ENCODE results near the gene OR1C1. TPM values are rescaled to one million over a fixed set of nuclear protein-coding genes. Genes with fewer than 3 reads are reported as not detected.
"Not testable (repeated sequence)": the region's sequence is repeated elsewhere in the genome, so short reads cannot be mapped to it uniquely, and the experiment has no call there.

Gene OR1C1, protein sequence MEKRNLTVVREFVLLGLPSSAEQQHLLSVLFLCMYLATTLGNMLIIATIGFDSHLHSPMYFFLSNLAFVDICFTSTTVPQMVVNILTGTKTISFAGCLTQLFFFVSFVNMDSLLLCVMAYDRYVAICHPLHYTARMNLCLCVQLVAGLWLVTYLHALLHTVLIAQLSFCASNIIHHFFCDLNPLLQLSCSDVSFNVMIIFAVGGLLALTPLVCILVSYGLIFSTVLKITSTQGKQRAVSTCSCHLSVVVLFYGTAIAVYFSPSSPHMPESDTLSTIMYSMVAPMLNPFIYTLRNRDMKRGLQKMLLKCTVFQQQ
- polyA plus RNA-seq (ENCODE audit: insufficient read length in 3 of 3) = under 1 TPM in 1 of 3 donors, not detected in 2; 0.12 TPM

DNA sequence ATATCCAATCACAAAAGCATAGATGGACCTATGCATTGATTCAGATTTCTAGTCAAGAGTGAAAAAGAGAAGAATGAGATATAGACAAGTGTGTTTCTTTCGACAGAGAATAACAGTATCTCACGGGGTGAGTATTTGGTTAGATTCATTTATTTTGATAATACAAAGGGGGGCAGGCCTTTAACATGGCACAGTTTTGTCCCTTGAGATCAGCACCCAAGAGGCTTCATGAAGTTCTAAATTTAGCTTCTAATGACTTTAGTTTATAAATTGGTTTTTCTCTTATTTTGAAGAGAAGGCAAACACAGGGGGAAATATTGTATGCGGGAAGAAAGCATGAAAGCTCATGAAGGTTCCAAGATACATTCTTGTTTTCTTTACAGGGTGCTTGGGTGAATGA, at the start of gene OR1C1:
Gene OR1C1, minus strand, starts transcription at position 101 of the 400 bp plus-strand sequence. CDS start 2,150 bp downstream, outside the sequence.
- no peak for DNase-seq (ENCODE audit: low read depth in 3 of 3, low spot score in 2 of 3)

DNA sequence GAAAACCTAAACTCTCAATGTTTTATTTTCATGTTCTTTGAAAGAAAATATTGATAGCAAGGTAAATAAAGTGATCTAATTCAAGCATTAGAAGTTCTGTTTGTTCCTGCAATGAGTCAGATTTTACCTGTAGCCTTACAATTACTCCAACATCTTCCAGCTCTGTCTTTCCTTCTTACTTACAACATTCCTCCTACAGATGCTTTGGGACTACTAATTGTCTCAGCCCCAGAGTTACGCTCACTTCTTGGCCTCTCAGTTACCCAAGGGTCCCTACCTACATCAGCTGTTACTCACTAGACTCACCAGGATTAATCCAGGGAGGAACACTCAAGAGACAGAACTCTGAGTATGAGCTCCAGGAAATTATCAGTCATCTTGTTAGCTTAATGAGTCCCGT, 37.2 kb upstream of the OR1C1 start:
- no peak for DNase-seq (ENCODE audit: low read depth in 3 of 3, low spot score in 2 of 3)

GRCh38 chr1:247769603-247770002, 9.2 kb upstream of the OR1C1 start:
- no peak for DNase-seq (ENCODE audit: low read depth in 3 of 3, low spot score in 2 of 3)

DNA sequence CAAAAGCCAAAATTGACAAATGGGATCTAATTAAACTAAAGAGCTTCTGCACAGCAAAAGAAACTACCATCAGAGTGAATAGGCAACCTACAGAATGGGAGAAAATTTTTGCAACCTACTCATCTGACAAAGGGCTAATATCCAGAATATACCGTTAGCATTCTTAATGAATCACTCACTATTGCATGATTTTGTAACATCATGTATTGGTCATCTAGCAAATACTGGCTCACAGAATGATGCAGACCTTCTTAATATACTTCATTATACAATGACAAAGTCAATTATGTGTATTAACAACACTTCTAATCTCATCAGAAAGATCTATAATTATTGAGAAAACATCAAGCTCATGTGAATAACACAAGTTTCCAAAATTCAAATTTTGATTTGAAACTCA, 6.0 kb downstream of the OR1C1 start:
- not testable (repeated sequence) for DNase-seq (ENCODE audit: low read depth in 3 of 3, low spot score in 2 of 3)

GRCh38 chr1:247749870-247750269, 10.5 kb downstream of the OR1C1 start:
- DNase-seq (ENCODE audit: low read depth in 3 of 3, low spot score in 2 of 3) = no peak

DNA sequence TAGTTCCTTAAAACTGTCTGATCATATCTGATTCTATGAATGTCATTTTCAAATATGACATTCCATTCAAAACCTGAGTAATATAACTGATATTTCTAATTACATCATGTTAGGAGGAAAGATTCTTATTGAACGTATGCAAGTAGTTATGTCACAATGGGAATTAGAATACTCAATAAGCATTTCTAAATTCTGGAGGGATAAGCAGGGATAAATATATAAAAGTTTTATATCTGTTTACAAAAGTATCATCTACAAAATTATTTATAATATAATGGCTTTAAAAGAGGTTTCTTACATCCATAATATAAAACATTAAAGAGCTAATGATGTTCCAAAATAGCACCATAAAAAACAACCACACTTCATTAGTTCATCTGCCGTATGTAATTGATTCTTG, 12.3 kb downstream of the OR1C1 start, which contains the start of gene OR14A2:
Gene OR14A2, minus strand, starts transcription at position 101 of the 400 bp plus-strand sequence.
- DNase-seq (ENCODE audit: low read depth in 3 of 3, low spot score in 2 of 3) = no peak

GRCh38 chr1:247747616-247748015, 12.7 kb downstream of the OR1C1 start:
- no peak for DNase-seq (ENCODE audit: low read depth in 3 of 3, low spot score in 2 of 3)

GRCh38 chr1:247746391-247746935, 13.9 kb downstream of the OR1C1 start:
- DNase-seq (ENCODE audit: low read depth in 3 of 3, low spot score in 2 of 3) = no peak

- not testable (repeated sequence) for DNase-seq (ENCODE audit: low read depth in 3 of 3, low spot score in 2 of 3)
These were observed 18.1 kb downstream of the OR1C1 start for GRCh38 chr1:247742215-247742760.

DNA sequence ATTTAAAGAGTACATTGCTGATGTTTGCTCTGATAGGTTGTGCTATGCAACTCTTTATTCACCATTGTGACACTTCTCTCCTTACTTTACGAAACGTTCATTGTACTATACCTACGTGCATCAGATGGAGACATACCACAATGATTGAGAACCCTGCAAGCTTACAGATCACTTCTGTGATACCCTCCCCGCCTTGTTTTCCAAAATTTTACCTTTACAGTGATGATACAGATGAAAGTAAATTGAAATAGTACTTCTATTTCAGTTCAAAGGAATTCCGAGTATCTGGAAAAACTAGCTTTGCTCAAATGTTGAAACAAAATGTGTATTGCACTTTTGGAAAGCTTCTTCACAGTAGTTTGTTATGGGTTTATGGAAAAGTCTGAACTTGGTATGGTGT, 18.6 kb downstream of the OR1C1 start:
- no peak for DNase-seq (ENCODE audit: low read depth in 3 of 3, low spot score in 2 of 3)

- no peak for DNase-seq (ENCODE audit: low read depth in 3 of 3, low spot score in 2 of 3)
These were observed 19.6 kb downstream of the OR1C1 start for GRCh38 chr1:247740721-247741120.

DNA sequence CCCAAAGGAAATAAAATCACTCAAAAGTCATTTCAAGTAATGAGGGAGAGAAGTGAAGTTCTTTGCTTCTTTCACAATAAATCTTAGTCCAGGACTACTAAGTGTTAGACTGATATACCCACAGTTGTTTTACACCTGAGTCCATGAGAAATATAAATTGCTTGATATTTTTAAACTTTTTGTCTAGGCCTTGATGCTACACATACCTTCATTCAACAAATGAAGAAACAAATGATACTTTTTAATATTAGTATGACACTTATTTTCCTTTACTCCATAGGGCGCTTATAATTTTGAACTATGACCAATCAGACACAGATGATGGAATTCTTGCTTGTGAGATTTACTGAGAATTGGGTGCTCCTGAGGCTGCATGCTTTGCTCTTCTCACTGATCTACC, 22.0 kb downstream of the OR1C1 start, which contains the start of gene OR14K1:
Gene OR14K1, plus strand, starts transcription at position 301 of the 400 bp plus-strand sequence. Its CDS starts 0 bp downstream, at position 301.
- no peak for DNase-seq (ENCODE audit: low read depth in 3 of 3, low spot score in 2 of 3)

- no peak for DNase-seq (ENCODE audit: low read depth in 3 of 3, low spot score in 2 of 3)
These were observed 39.1 kb downstream of the OR1C1 start for GRCh38 chr1:247721222-247721621.

GRCh38 chr1:247716546-247716945, 43.8 kb downstream of the OR1C1 start, which contains the start of gene OR6F1:
Gene OR6F1 (minus strand): TSS chr1:247716646. CDS start chr1:247712755, 3,891 bp downstream.
- no peak for DNase-seq (ENCODE audit: low read depth in 3 of 3, low spot score in 2 of 3)

GRCh38 chr1:247713753-247714152, 46.6 kb downstream of the OR1C1 start:
- DNase-seq (ENCODE audit: low read depth in 3 of 3, low spot score in 2 of 3) = no peak

DNA sequence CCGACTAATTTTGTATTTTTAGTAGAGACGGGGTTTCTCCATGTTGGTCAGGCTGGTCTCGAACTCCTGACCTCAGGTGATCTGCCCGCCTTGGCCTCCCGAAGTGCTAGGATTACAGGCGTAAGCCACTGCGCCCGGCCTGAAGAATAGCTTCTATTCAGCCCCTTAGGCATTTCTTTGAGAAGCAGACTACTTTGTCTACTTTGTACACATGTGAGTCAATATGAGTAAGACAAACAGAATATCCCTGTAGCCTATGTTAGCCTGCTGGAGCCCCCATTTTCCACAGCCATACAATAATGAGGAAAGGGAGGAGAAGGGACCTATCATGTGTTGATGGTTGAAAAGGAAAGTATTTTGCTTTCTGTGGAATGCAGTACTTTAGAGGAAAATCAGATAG, 49.7 kb downstream of the OR1C1 start:
- DNase-seq (ENCODE audit: low read depth in 3 of 3, low spot score in 2 of 3) = not testable (repeated sequence)

Other genes starting within 250 kb of the OR1C1 start
- 1 to 10 TPM in 1 of 3 donors, under 1 TPM in 2; 0.48 to 1.3 (median 0.71) TPM for gene OR2C3, start 224.1 kb downstream of the OR1C1 start, polyA plus RNA-seq (ENCODE audit: insufficient read length in 3 of 3)
- 1 to 10 TPM in 1 of 3 donors, under 1 TPM in 2; 0.69 to 1.1 (median 0.71) TPM for gene GCSAML, start 211.4 kb downstream of the OR1C1 start, polyA plus RNA-seq (ENCODE audit: insufficient read length in 3 of 3)
- gene OR2G2, start 172.2 kb downstream of the OR1C1 start, polyA plus RNA-seq (ENCODE audit: insufficient read length in 3 of 3) = not detected
- gene OR2G3, start 155.0 kb downstream of the OR1C1 start, polyA plus RNA-seq (ENCODE audit: insufficient read length in 3 of 3) = not detected
- gene OR13G1, start 80.8 kb downstream of the OR1C1 start, polyA plus RNA-seq (ENCODE audit: insufficient read length in 3 of 3) = not detected
- gene OR6F1, start 43.9 kb downstream of the OR1C1 start, polyA plus RNA-seq (ENCODE audit: insufficient read length in 3 of 3) = not detected
- not detected for gene OR14K1, start 21.9 kb downstream of the OR1C1 start, polyA plus RNA-seq (ENCODE audit: insufficient read length in 3 of 3)
- gene OR14A2, start 12.4 kb downstream of the OR1C1 start, polyA plus RNA-seq (ENCODE audit: insufficient read length in 3 of 3) = not detected
- gene OR14A16, start 63.6 kb upstream of the OR1C1 start, polyA plus RNA-seq (ENCODE audit: insufficient read length in 3 of 3) = not detected
- gene OR11L1, start 81.3 kb upstream of the OR1C1 start, polyA plus RNA-seq (ENCODE audit: insufficient read length in 3 of 3) = not detected
- gene TRIM58, start 96.6 kb upstream of the OR1C1 start, polyA plus RNA-seq (ENCODE audit: insufficient read length in 3 of 3) = 1 to 10 TPM; 1.2 to 1.6 (median 1.5) TPM
- gene OR2W3, start 135.0 kb upstream of the OR1C1 start, polyA plus RNA-seq (ENCODE audit: insufficient read length in 3 of 3) = under 1 TPM in 2 of 3 donors, not detected in 1; 0.47 to 0.50 TPM
- gene OR2T8, start 159.7 kb upstream of the OR1C1 start, polyA plus RNA-seq (ENCODE audit: insufficient read length in 3 of 3) = not detected
- not detected for gene OR2AJ1, start 164.3 kb upstream of the OR1C1 start, polyA plus RNA-seq (ENCODE audit: insufficient read length in 3 of 3)
- gene OR2L8, start 188.3 kb upstream of the OR1C1 start, polyA plus RNA-seq (ENCODE audit: insufficient read length in 3 of 3) = not detected
- not detected for gene OR2AK2, start 204.7 kb upstream of the OR1C1 start, polyA plus RNA-seq (ENCODE audit: insufficient read length in 3 of 3)

All from right renal cortex interstitium (tissue), 3 donors.